ENCODE measurements around the gene TRIM33. TPM values are rescaled to one million over a fixed set of nuclear protein-coding genes. Genes with fewer than 3 reads are reported as not detected.
A peak's percentile ranks its signal among the peaks of the same experiment; 100 is the strongest.

Gene TRIM33
- polyA plus RNA-seq, 1 donor (not counting 4 experiments of a cell fraction or from before 2014, with no cell fraction given) = 26.4 TPM

DNA sequence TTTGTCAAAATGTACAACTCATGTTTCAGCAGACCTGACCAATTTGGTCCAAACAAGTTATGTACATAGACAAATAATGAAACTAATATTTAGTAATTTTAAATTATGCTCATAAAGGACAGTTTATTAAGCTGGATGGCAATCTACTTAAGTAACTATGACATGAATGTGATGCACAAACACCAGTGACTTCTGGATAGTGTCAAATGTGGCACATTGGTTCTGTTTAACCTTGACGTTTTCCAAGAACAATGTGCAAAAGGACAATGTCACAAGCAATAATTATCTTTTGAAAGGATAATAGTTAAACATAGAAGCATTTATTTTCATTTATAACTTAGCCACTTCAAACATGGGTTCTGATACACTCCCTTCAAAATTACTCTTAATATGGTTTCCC is 80.0 kb downstream of the TRIM33 start:
- no peak overlapping the region for H3K4me3 ChIP-seq (ENCODE audit: control insufficient read depth in 2 of 3, extremely low read depth in 1 of 3, insufficient read depth in 2 of 3, low read depth in 1 of 3, low read length in 3 of 3)
- DNase-seq (ENCODE audit: low read depth, low spot score) (no peak), FAIRE-seq (no peak)
- H2AFZ ChIP-seq (ENCODE audit: control insufficient read depth, low read length) = no peak overlapping the region
- no peaks in the 10 kb centered on the region for H3K4me1 ChIP-seq (ENCODE audit: control insufficient read depth, extremely low read depth, insufficient read depth, low read length)
- H3K9me1 ChIP-seq (ENCODE audit: control insufficient read depth, extremely low read depth, insufficient read depth, low read length) = no peaks in the 10 kb centered on the region
- dilution Hi-C loops (cut with MboI; ENCODE audit: extremely low pct_ligation_motif_present, low sequenced_read_pairs) = no loop called here
- no peaks in the 10 kb centered on the region for H4K20me1 ChIP-seq (ENCODE audit: control insufficient read depth, extremely low read depth, insufficient read depth, low read length)
- no peaks in the 10 kb centered on the region for H3K9me3 ChIP-seq (ENCODE audit: control insufficient read depth, low read depth, low read length)
- H3K79me2 ChIP-seq (ENCODE audit: control insufficient read depth, insufficient read depth, low read length) = peaks cover 5% of the 10 kb centered on the region
- no peak overlapping the region for H3K9ac ChIP-seq (ENCODE audit: control insufficient read depth, extremely low read depth, insufficient read depth, low read length)
- peaks cover 3 to 8% of the 10 kb centered on the region in 2 experiments for H3K36me3 ChIP-seq (ENCODE audit: control insufficient read depth in 2 of 2, extremely low read depth in 1 of 2, insufficient read depth in 2 of 2, low read length in 2 of 2)
- no peak overlapping the region for H3K4me2 ChIP-seq (ENCODE audit: control insufficient read depth, extremely low read depth, insufficient read depth, low read depth, low read length)
- no peaks in the 10 kb centered on the region for H3K27me3 ChIP-seq (ENCODE audit: control insufficient read depth, extremely low read depth, insufficient read depth, low read length)
- TF ChIP-seq EZH2 (IDR thresholded peaks at IDR 0.05; ENCODE audit: low read length) = no peak
- TF ChIP-seq, protein P1, sequence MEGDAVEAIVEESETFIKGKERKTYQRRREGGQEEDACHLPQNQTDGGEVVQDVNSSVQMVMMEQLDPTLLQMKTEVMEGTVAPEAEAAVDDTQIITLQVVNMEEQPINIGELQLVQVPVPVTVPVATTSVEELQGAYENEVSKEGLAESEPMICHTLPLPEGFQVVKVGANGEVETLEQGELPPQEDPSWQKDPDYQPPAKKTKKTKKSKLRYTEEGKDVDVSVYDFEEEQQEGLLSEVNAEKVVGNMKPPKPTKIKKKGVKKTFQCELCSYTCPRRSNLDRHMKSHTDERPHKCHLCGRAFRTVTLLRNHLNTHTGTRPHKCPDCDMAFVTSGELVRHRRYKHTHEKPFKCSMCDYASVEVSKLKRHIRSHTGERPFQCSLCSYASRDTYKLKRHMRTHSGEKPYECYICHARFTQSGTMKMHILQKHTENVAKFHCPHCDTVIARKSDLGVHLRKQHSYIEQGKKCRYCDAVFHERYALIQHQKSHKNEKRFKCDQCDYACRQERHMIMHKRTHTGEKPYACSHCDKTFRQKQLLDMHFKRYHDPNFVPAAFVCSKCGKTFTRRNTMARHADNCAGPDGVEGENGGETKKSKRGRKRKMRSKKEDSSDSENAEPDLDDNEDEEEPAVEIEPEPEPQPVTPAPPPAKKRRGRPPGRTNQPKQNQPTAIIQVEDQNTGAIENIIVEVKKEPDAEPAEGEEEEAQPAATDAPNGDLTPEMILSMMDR (optimal IDR thresholded peaks at IDR 0.05 in 1 of 3, IDR thresholded peaks at IDR 0.05 in 1 of 3, conservative IDR thresholded peaks at IDR 0.05 in 1 of 3; ENCODE audit: extremely low read depth in 1 of 3, insufficient read depth in 2 of 3, low read length in 3 of 3) = no peak
- no peak overlapping the region for H3K27ac ChIP-seq (ENCODE audit: control insufficient read depth, insufficient read depth, low read length)

DNA sequence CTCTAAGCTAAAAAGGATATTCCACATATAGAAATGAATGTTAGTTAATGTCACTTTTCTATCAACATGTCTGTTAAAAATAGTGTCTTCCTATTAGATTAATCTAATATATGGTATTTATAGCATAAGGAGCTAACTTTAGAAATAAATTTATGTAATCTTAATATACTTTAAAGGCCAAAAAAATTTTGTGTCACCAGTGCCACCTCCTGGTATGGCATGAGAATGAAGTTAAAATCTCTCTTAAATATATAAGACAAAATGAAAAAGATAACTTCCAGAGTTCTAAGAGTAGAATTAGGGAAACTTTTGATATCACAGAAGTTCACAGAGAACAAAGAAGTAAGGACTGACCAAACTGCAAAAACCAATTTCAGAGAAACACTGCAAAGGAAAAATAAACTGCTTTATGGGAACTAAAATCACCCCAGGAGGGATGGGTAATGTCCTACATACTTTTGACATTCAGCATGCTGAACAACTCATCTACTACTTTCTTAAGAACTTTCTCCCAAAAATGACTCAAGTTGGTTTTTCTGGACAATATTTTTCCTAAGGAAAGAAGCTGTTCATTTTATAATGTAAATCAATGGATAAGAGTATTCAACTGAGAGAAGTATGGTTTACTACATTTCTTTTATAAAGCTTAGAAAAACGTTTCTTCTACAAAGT is 82.8 kb downstream of the TRIM33 start:
- no peak for TF ChIP-seq EZH2 (IDR thresholded peaks at IDR 0.05; ENCODE audit: low read length)
- TF ChIP-seq, protein P1 (optimal IDR thresholded peaks at IDR 0.05 in 1 of 3, IDR thresholded peaks at IDR 0.05 in 1 of 3, conservative IDR thresholded peaks at IDR 0.05 in 1 of 3; ENCODE audit: extremely low read depth in 1 of 3, insufficient read depth in 2 of 3, low read length in 3 of 3) = peak in 2 of 3 experiments; percentile 7 to 29
- peaks cover 12 to 16% of the 10 kb centered on the region in 2 experiments for H3K36me3 ChIP-seq (ENCODE audit: control insufficient read depth in 2 of 2, extremely low read depth in 1 of 2, insufficient read depth in 2 of 2, low read length in 2 of 2)
- dilution Hi-C loops (cut with MboI; ENCODE audit: extremely low pct_ligation_motif_present, low sequenced_read_pairs) = no loop called here
- H3K9ac ChIP-seq (ENCODE audit: control insufficient read depth, extremely low read depth, insufficient read depth, low read length) = no peak overlapping the region
- H3K27me3 ChIP-seq (ENCODE audit: control insufficient read depth, extremely low read depth, insufficient read depth, low read length) = no peaks in the 10 kb centered on the region
- DNase-seq (ENCODE audit: low read depth, low spot score) (no peak), FAIRE-seq (no peak)
- H3K79me2 ChIP-seq (ENCODE audit: control insufficient read depth, insufficient read depth, low read length) = no peaks in the 10 kb centered on the region
- no peak overlapping the region for H3K4me3 ChIP-seq (ENCODE audit: control insufficient read depth in 2 of 3, extremely low read depth in 1 of 3, insufficient read depth in 2 of 3, low read depth in 1 of 3, low read length in 3 of 3)
- no peak overlapping the region for H3K4me2 ChIP-seq (ENCODE audit: control insufficient read depth, extremely low read depth, insufficient read depth, low read depth, low read length)
- no peaks in the 10 kb centered on the region for H3K4me1 ChIP-seq (ENCODE audit: control insufficient read depth, extremely low read depth, insufficient read depth, low read length)
- H2AFZ ChIP-seq (ENCODE audit: control insufficient read depth, low read length) = no peak overlapping the region
- H4K20me1 ChIP-seq (ENCODE audit: control insufficient read depth, extremely low read depth, insufficient read depth, low read length) = no peaks in the 10 kb centered on the region
- H3K9me3 ChIP-seq (ENCODE audit: control insufficient read depth, low read depth, low read length) = no peaks in the 10 kb centered on the region
- H3K27ac ChIP-seq (ENCODE audit: control insufficient read depth, insufficient read depth, low read length) = no peak overlapping the region
- H3K9me1 ChIP-seq (ENCODE audit: control insufficient read depth, extremely low read depth, insufficient read depth, low read length) = no peaks in the 10 kb centered on the region
